MV-4-11 (cell line): Measurements from ENCODE around the gene XRN2.

Experiments
- DNase-seq: peaks from one replicate; lab custom pipeline; 2025; lab: John Stamatoyannopoulos, UW

Gene XRN2

GRCh38 chr20:21303061-21303871 lies at the start of gene XRN2:
Gene XRN2, plus strand, starts transcription at chr20:21303331. Its CDS starts 68 bp downstream, at chr20:21303399.
- peak; percentile 91 for DNase-seq

GRCh38 chr20:21257192-21257591 lies 45.9 kb upstream of the XRN2 start:
- DNase-seq: no peak

GRCh38 chr20:21258411-21258810 lies 44.7 kb upstream of the XRN2 start:
- no peak for DNase-seq

- DNase-seq: no peak
Observed at GRCh38 chr20:21259346-21259745, 43.8 kb upstream of the XRN2 start.

- peak; percentile 75 for DNase-seq
Observed at GRCh38 chr20:21262812-21263211, 40.3 kb upstream of the XRN2 start.

GRCh38 chr20:21265261-21266190 lies 37.6 kb upstream of the XRN2 start:
- DNase-seq: no peak

GRCh38 chr20:21266191-21266536 lies 37.0 kb upstream of the XRN2 start:
- no peak for DNase-seq

- DNase-seq: no peak
Observed at GRCh38 chr20:21269772-21270171, 33.4 kb upstream of the XRN2 start.

- DNase-seq: no peak
Observed at GRCh38 chr20:21270806-21271205, 32.3 kb upstream of the XRN2 start.

GRCh38 chr20:21272279-21272678 lies 30.9 kb upstream of the XRN2 start:
- DNase-seq: no peak

GRCh38 chr20:21272679-21273078 lies 30.5 kb upstream of the XRN2 start:
- no peak for DNase-seq

GRCh38 chr20:21273755-21274386 lies 29.3 kb upstream of the XRN2 start:
- no peak for DNase-seq

GRCh38 chr20:21278829-21279228 lies 24.3 kb upstream of the XRN2 start:
- DNase-seq: no peak

- DNase-seq: no peak
Observed at GRCh38 chr20:21279706-21280521, 23.2 kb upstream of the XRN2 start.

GRCh38 chr20:21280522-21281016 lies 22.6 kb upstream of the XRN2 start:
- DNase-seq: no peak

GRCh38 chr20:21286775-21287174 lies 16.4 kb upstream of the XRN2 start:
- DNase-seq: no peak

- no peak for DNase-seq
Observed at GRCh38 chr20:21288587-21289370, 14.4 kb upstream of the XRN2 start.

GRCh38 chr20:21289651-21290050 lies 13.5 kb upstream of the XRN2 start:
- DNase-seq: no peak

- DNase-seq: no peak
Observed at GRCh38 chr20:21291026-21291425, 12.1 kb upstream of the XRN2 start.

- no peak for DNase-seq
Observed at GRCh38 chr20:21294755-21295154, 8.4 kb upstream of the XRN2 start.
